Esophagus muscularis mucosa (tissue), 4 donors: Measurements from ENCODE around the gene NAB1. TPM values are rescaled to one million over a fixed set of nuclear protein-coding genes. Genes with fewer than 3 reads are reported as not detected.

Experiments used
- DNase-seq: peaks from one replicate; pipeline ENCODE4 v3.0.0-alpha.2; 2017; ENCODE audit errors: extremely low spot score
- H3K27ac ChIP-seq, 4 donors: fragments of 200-600 bp; sonication (generic); replicated peaks in 1 of 4; 1 replicate in 3 of 4; 2 replicates in 1 of 4; pipeline ENCODE4 v1.5.1; 2016 to 2019; ENCODE audit warnings: mild to moderate bottlenecking in 1 of 4
- H3K27me3 ChIP-seq, 4 donors: fragments of 200-600 bp; sonication (generic); one replicate each; pipeline versions ENCODE4 v1.5.1 to v1.6.0; 2016 to 2019
- H3K36me3 ChIP-seq, 4 donors: fragments of 200-600 bp; sonication (generic); one replicate each; pipeline ENCODE4 v1.5.1; 2016 to 2019
- H3K4me1 ChIP-seq, 4 donors: fragments of 200-600 bp; sonication (generic); one replicate each; pipeline ENCODE4 v1.5.1; 2016 to 2019
- H3K4me3 ChIP-seq, 4 donors: fragments of 200-600 bp; sonication (generic); 1 replicate in 2 of 4; 2 replicates in 2 of 4; pipeline ENCODE4 v1.5.1; 2016 to 2019; ENCODE audit warnings: mild to moderate bottlenecking in 4 of 4, moderate library complexity in 1 of 4
- H3K9me3 ChIP-seq, 4 donors: fragments of 200-600 bp; sonication (generic); 1 replicate in 3 of 4; 2 replicates in 1 of 4; pipeline ENCODE4 v1.5.1; 2016 to 2019
- CTCF ChIP-seq, 3 experiments: fragments of 200-600 bp in 2 of 3; fragments of 450-650 bp in 1 of 3; sonication (generic) in 2 of 3; IDR thresholded peaks; one replicate each; pipeline ENCODE4 v1.5.1; 2017 to 2019; ENCODE audit warnings: antibody characterized with exemption in 3 of 3, mild to moderate bottlenecking in 2 of 3, moderate library complexity in 1 of 3
- EP300 ChIP-seq: sonication (generic); formaldehyde crosslinking; IDR thresholded peaks from one replicate; pipeline ENCODE4 v1.6.1; 2017; ENCODE audit warnings: antibody characterized with exemption
- POLR2A ChIP-seq: fragments of 450-650 bp; IDR thresholded peaks from one replicate; pipeline ENCODE4 v1.6.1; 2017; ENCODE audit warnings: antibody characterized with exemption, moderate library complexity, mild to moderate bottlenecking, low read depth
- POLR2AphosphoS5 ChIP-seq, 2 donors: sonication (generic); formaldehyde crosslinking; IDR thresholded peaks; one replicate each; pipeline ENCODE4 v1.6.1; 2017; ENCODE audit warnings: antibody characterized with exemption in 2 of 2
- WGBS: methylation state at CpG from one replicate; pipeline ENCODE4 v1.1.5; 2018; 5-methylcytosine and 5-hydroxymethylcytosine counted together
- intact Hi-C: fragments of 100-400 bp; cut with DNase I; formaldehyde crosslinking; loops from one replicate; pipeline ENCODE4 v1.15.1; 2023
- total RNA-seq, 4 donors: library from RNA; depleted of rRNA; stranded (reverse); fragments of >200 nt; gene quantifications; one replicate each; pipeline versions ENCODE4 v1.1.0 to v1.2.1, GENCODE V29; 2016

The NAB1 gene
- total RNA-seq, 4 donors from 2014 or later: 59.8 to 88.5 (median 78.8) TPM

GRCh38 chr2:190683802-190684201, 34.9 kb downstream of the NAB1 start:
- intact Hi-C loops: no loop called here
- peaks cover 0 to 35% (median 18%) of the 10 kb centered on the region in 4 donors for H3K36me3 ChIP-seq

GRCh38 chr2:190684931-190685330, 36.0 kb downstream of the NAB1 start:
- Histone ChIP-seq H3K4me1 (peaks cover 2 to 24% (median 11%) of the 10 kb centered on the region in 4 donors), H3K9me3 (no peaks in the 10 kb centered on the region), H3K4me3 (no peak overlapping the region), H3K27me3 (no peaks in the 10 kb centered on the region), H3K27ac (no peak overlapping the region), H3K36me3 (peaks cover 0 to 44% (median 21%) of the 10 kb centered on the region in 4 donors)
- no peak for TF ChIP-seq EP300
- TF ChIP-seq CTCF (IDR thresholded peaks at IDR 0.05): no peak
- TF ChIP-seq POLR2A: no peak
- no peak for TF ChIP-seq POLR2AphosphoS5 (IDR thresholded peaks at IDR 0.05)
- intact Hi-C loops: no loop called here
- 61% methylated on average over 2 of the region's 2 CpGs for WGBS
- DNase-seq: no peak

More at GRCh38 chr2:190683802-190684201, 34.9 kb downstream of the NAB1 start:
- H3K9me3 ChIP-seq: no peaks in the 10 kb centered on the region
- no peaks in the 10 kb centered on the region for H3K27me3 ChIP-seq
- H3K27ac ChIP-seq: no peak overlapping the region
- no peak for DNase-seq
- TF ChIP-seq EP300 (no peak), CTCF (IDR thresholded peaks at IDR 0.05) (no peak), POLR2AphosphoS5 (IDR thresholded peaks at IDR 0.05) (no peak), POLR2A (no peak)
- H3K4me1 ChIP-seq: peaks cover 4 to 33% (median 16%) of the 10 kb centered on the region in 4 donors
- H3K4me3 ChIP-seq: no peak overlapping the region
- WGBS: 73% methylated on average over 3 of the region's 3 CpGs

- TF ChIP-seq CTCF (IDR thresholded peaks at IDR 0.05) (no peak), EP300 (no peak), POLR2A (no peak), POLR2AphosphoS5 (IDR thresholded peaks at IDR 0.05) (no peak)
- H3K4me3 ChIP-seq: no peak overlapping the region
- no peaks in the 10 kb centered on the region for H3K9me3 ChIP-seq
- H3K4me1 ChIP-seq: peaks cover 0 to 20% (median 8%) of the 10 kb centered on the region in 4 donors
- no peak overlapping the region for H3K27ac ChIP-seq
- no peak for DNase-seq
- 89% methylated on average over 3 of the region's 3 CpGs for WGBS
- no peaks in the 10 kb centered on the region for H3K27me3 ChIP-seq
- intact Hi-C loops: no loop called here
- H3K36me3 ChIP-seq: peaks cover 0 to 46% (median 24%) of the 10 kb centered on the region in 4 donors
These were observed 36.5 kb downstream of the NAB1 start for GRCh38 chr2:190685333-190685732.

GRCh38 chr2:190693533-190694232, 44.8 kb downstream of the NAB1 start:
- Histone ChIP-seq H3K4me3 (no peak overlapping the region), H3K9me3 (no peaks in the 10 kb centered on the region), H3K36me3 (peaks cover 0 to 31% (median 18%) of the 10 kb centered on the region in 4 donors), H3K27ac (no peak overlapping the region), H3K27me3 (no peaks in the 10 kb centered on the region), H3K4me1 (no peaks in the 10 kb centered on the region)
- no peak for DNase-seq
- WGBS: 92% methylated on average over 2 of the region's 2 CpGs
- no peak for TF ChIP-seq POLR2AphosphoS5 (IDR thresholded peaks at IDR 0.05)
- TF ChIP-seq EP300: no peak
- no peak for TF ChIP-seq CTCF (IDR thresholded peaks at IDR 0.05)
- TF ChIP-seq POLR2A: no peak
- intact Hi-C loops: no loop called here
